K562 (cell line): Measurements from ENCODE around the gene CD302. TPM values are rescaled to one million over a fixed set of nuclear protein-coding genes. Genes with fewer than 3 reads are reported as not detected.

Experiments used
- ATAC-seq: fragments of 200-7000 bp; cut with Tn5 transposase; 3 replicates; pipeline ENCODE4 v1.9.1; 2020; ENCODE audit warnings: moderate library complexity
- BruUV-seq: library from RNA; stranded (reverse); fragments of 400-500 nt; replicated peaks from 2 replicates; lab custom pipeline; 2021; lab: Mats Ljungman, UMichigan
- CTCF ChIA-PET: fragments of 300-600 bp; formaldehyde crosslinking; extraction: SDS; loops from one replicate; lab custom pipeline; 2021; ENCODE audit warnings: low intra/inter-chr PET ratio; lab: Yijun Ruan, JAX
- POLR2A ChIA-PET: fragments of 300-600, 350-650 bp; sonication (Branson Sonifier 250); formaldehyde crosslinking; extraction: SDS; loops from one replicate; lab custom pipeline; 2021; ENCODE audit warnings: antibody characterized with exemption, inconsistent platforms; lab: Yijun Ruan, JAX
- DNase-seq, 4 experiments: peaks; one replicate each; pipeline versions ENCODE4 v3.0.0 to v3.0.0-alpha.2; 2011 to 2018; ENCODE audit warnings: low spot score in 3 of 4, mixed read lengths in 3 of 4; ENCODE audit errors: extremely low read depth in 1 of 4
- FAIRE-seq: peaks from 2 replicates; lab custom pipeline; 2011; peaks lifted over from hg19 to GRCh38; lab: Jason Lieb, UNC
- H2AFZ ChIP-seq: 2 replicates; pipeline ENCODE4 v1.6.0; 2011; ENCODE audit warnings: low read depth, low read length, control low read depth, inconsistent platforms
- H3K27ac ChIP-seq: fragments of 200-600 bp; 3 replicates; pipeline ENCODE4 v1.8.0; 2011; ENCODE audit warnings: low read depth, mild to moderate bottlenecking, control low read depth, inconsistent platforms, low read length, moderate library complexity, mixed read lengths; ENCODE audit errors: extremely low read depth
- H3K27me3 ChIP-seq, 2 experiments: fragments of 300-600 bp in 1 of 2; 2 replicates in 1 of 2; 3 replicates in 1 of 2; pipeline versions ENCODE4 v1.6.0 to v1.8.0; 2011; ENCODE audit warnings: inconsistent platforms in 2 of 2, low read length in 2 of 2, mild to moderate bottlenecking in 1 of 2, mixed read lengths in 1 of 2, moderate library complexity in 1 of 2; ENCODE audit not compliant: control insufficient read depth in 2 of 2, insufficient read depth in 2 of 2
- H3K36me3 ChIP-seq: fragments of 300-600 bp; 3 replicates; pipeline ENCODE4 v1.8.0; 2011; ENCODE audit warnings: mild to moderate bottlenecking, low read length, inconsistent platforms; ENCODE audit not compliant: control insufficient read depth, insufficient read depth
- H3K4me1 ChIP-seq, 2 experiments: fragments of 200-600 bp in 1 of 2; replicated peaks in 1 of 2; 2 replicates in 1 of 2; 3 replicates in 1 of 2; pipeline versions ENCODE4 v1.5.1 to v1.8.0; 2011; ENCODE audit warnings: inconsistent platforms in 2 of 2, low read length in 2 of 2, mild to moderate bottlenecking in 1 of 2, mixed read lengths in 1 of 2, moderate library complexity in 1 of 2; ENCODE audit not compliant: control insufficient read depth in 2 of 2, insufficient read depth in 2 of 2
- H3K4me2 ChIP-seq: 2 replicates; pipeline ENCODE4 v1.6.1; 2011; ENCODE audit warnings: low read length, control low read depth, inconsistent platforms, mixed read lengths; ENCODE audit not compliant: insufficient read depth
- H3K4me3 ChIP-seq: fragments of 200-600 bp; sonication (generic), shearing (Covaris generic); 2 replicates; pipeline ENCODE4 v1.5.1; 2016; ENCODE audit warnings: control low read depth, inconsistent platforms
- H3K79me2 ChIP-seq: fragments of 200-600 bp; 3 replicates; pipeline ENCODE4 v1.8.0; 2011; ENCODE audit warnings: low read length, inconsistent platforms; ENCODE audit not compliant: control insufficient read depth, insufficient read depth
- H3K9ac ChIP-seq, 2 experiments: 2 replicates each; pipeline versions ENCODE4 v1.6.0 to v1.6.1; 2011; ENCODE audit warnings: low read depth in 2 of 2, low read length in 2 of 2, control low read depth in 1 of 2, inconsistent platforms in 1 of 2, mild to moderate bottlenecking in 1 of 2, mixed read lengths in 1 of 2; ENCODE audit not compliant: insufficient read depth in 1 of 2
- H3K9me1 ChIP-seq: one replicate; pipeline ENCODE4 v1.6.0; 2011; ENCODE audit warnings: inconsistent platforms, mild to moderate bottlenecking, low read length, moderate library complexity; ENCODE audit not compliant: control insufficient read depth, insufficient read depth
- H3K9me3 ChIP-seq: replicated peaks from 2 replicates; pipeline ENCODE4 v1.5.1; 2011; ENCODE audit warnings: low read depth, low read length, inconsistent platforms; ENCODE audit not compliant: control insufficient read depth, insufficient read depth
- H4K20me1 ChIP-seq: replicated peaks from 2 replicates; pipeline ENCODE4 v1.6.1; 2011; ENCODE audit warnings: low read length, inconsistent platforms, mixed read lengths; ENCODE audit not compliant: control insufficient read depth, insufficient read depth
- CHD4 ChIP-seq: fragments of 200-600 bp; sonication (generic); IDR thresholded peaks from 3 replicates; pipeline ENCODE4 v1.6.1; 2012; ENCODE audit warnings: low read depth, mild to moderate bottlenecking, mixed read lengths, low read length, inconsistent platforms; ENCODE audit not compliant: insufficient read depth, insufficient replicate concordance, poor library complexity, severe bottlenecking
- DACH1 ChIP-seq: fragments of 450-650 bp; IDR thresholded peaks from 2 replicates; pipeline ENCODE4 v1.6.1; 2018; ENCODE audit not compliant: partially characterized antibody
- ESRRA ChIP-seq: fragments of 450-650 bp; IDR thresholded peaks from 2 replicates; pipeline ENCODE4 v1.6.1; 2014; ENCODE audit warnings: low read depth, mild to moderate bottlenecking, moderate library complexity, borderline replicate concordance
- GATA2 ChIP-seq: sonication (generic); formaldehyde crosslinking; IDR thresholded peaks from 2 replicates; pipeline ENCODE4 v1.4.0; 2020; ENCODE audit warnings: mild to moderate bottlenecking, missing genetic modification reagents
- HNRNPL ChIP-seq: fragments of 200-400 bp; formaldehyde crosslinking; IDR thresholded peaks from 2 replicates; pipeline ENCODE4 v1.6.1; 2017; ENCODE audit warnings: low read depth, mild to moderate bottlenecking, low read length
- KDM2B ChIP-seq: fragments of 250-450 bp; sonication (Bioruptor Pico); IDR thresholded peaks from 2 replicates; pipeline ENCODE4 v1.8.0; 2021; ENCODE audit warnings: mild to moderate bottlenecking, moderate library complexity
- NCOA1 ChIP-seq: fragments of 450-650 bp; IDR thresholded peaks from 2 replicates; pipeline ENCODE4 v1.6.1; 2016; ENCODE audit warnings: low read depth
- NCOA6 ChIP-seq: fragments of 450-650 bp; IDR thresholded peaks from 2 replicates; pipeline ENCODE4 v1.6.1; 2017; ENCODE audit warnings: mild to moderate bottlenecking
- PURB ChIP-seq: sonication (generic); formaldehyde crosslinking; IDR thresholded peaks from 2 replicates; pipeline ENCODE4 v1.9.0; 2021; ENCODE audit warnings: low read depth, mild to moderate bottlenecking, missing genetic modification reagents
- RBBP5 ChIP-seq: fragments of 200-600 bp; sonication (generic); IDR thresholded peaks from 2 replicates; pipeline ENCODE4 v1.6.1; 2012; ENCODE audit warnings: borderline replicate concordance, mild to moderate bottlenecking, low read length, control low read depth, inconsistent platforms; ENCODE audit not compliant: insufficient read depth, poor library complexity, severe bottlenecking
- SNIP1 ChIP-seq: fragments of 450-650 bp; IDR thresholded peaks from 2 replicates; pipeline ENCODE4 v1.7.1; 2017; ENCODE audit warnings: low read depth, mild to moderate bottlenecking
- SRF ChIP-seq, 2 experiments: fragments of 250-450, 450-650 bp in 1 of 2; sonication (Bioruptor Pico) in 1 of 2; sonication (generic) in 1 of 2; formaldehyde crosslinking; IDR thresholded peaks; 2 replicates each; pipeline versions ENCODE4 v1.5.0 to v1.5.1; 2020 to 2022; ENCODE audit warnings: mild to moderate bottlenecking in 1 of 2, missing genetic modification reagents in 1 of 2
- YBX1 ChIP-seq: fragments of 450-650 bp; IDR thresholded peaks from 2 replicates; pipeline ENCODE4 v1.7.1; 2016; ENCODE audit warnings: mild to moderate bottlenecking
- ZBTB17 ChIP-seq: fragments of 450-650 bp; formaldehyde crosslinking; IDR thresholded peaks from 2 replicates; pipeline ENCODE4 v1.4.0; 2020; ENCODE audit warnings: mild to moderate bottlenecking
- WGBS: fragments of 100-300 bp; shearing (Covaris generic); methylation state at CpG from one replicate; pipeline ENCODE4 v1.1.6; 2016; ENCODE audit warnings: low coverage, mixed read lengths; ENCODE audit not compliant: insufficient coverage; ENCODE audit errors: missing lambda C conversion rate; 5-methylcytosine and 5-hydroxymethylcytosine counted together
- in situ Hi-C: fragments of 300-500 bp; cut with MboI; formaldehyde crosslinking; loops from 4 replicates; pipeline ENCODE4 v1.15.0; 2018; ENCODE audit warnings: inconsistent platforms, mixed read lengths
- intact Hi-C: fragments of 100-400 bp; cut with micrococcal nuclease; formaldehyde crosslinking; loops from 2 replicates; pipeline ENCODE4 v1.14.2; 2022
- polyA plus RNA-seq, 8 experiments: library from polyadenylated mRNA; depleted of rRNA in 4 of 8; stranded (reverse) in 5 of 8; unstranded in 3 of 8; fragments of >200 nt; fragmentation: Nextera tagmentation in 2 of 8; fragmentation: Illumina TruSeq in 1 of 8; extraction: Ambion mirVana in 2 of 8; extraction: Trizol in 1 of 8; gene quantifications; 2 replicates each; pipeline versions ENCODE4 v1.2.1 to v1.2.3, GENCODE V29; 2011 to 2014; ENCODE audit warnings: inconsistent platforms in 1 of 8, missing spikeins in 1 of 8
- total RNA-seq, 7 experiments: library from RNA; depleted of rRNA in 6 of 7; stranded (reverse); fragments of >200 nt in 6 of 7; fragmentation: Illumina TruSeq in 2 of 7; extraction: Trizol in 2 of 7; gene quantifications; 2 replicates each; pipeline versions ENCODE4 v1.2.1 to v1.2.3, GENCODE V29; 2011 to 2021; ENCODE audit warnings: low replicate concordance in 1 of 7
- TF ChIP-seq, protein P1 (sequence below): fragments of 450-650 bp; IDR thresholded peaks from 2 replicates; pipeline ENCODE4 v1.6.1; 2016
- TF ChIP-seq, protein P2 (sequence below), 2 experiments: fragments of 450-650 bp in 1 of 2; sonication (generic) in 1 of 2; formaldehyde crosslinking in 1 of 2; IDR thresholded peaks in 1 of 2; conservative IDR thresholded peaks in 1 of 2; 2 replicates each; pipeline versions ENCODE4 v1.6.1 to v1.8.1; 2016 to 2023; ENCODE audit warnings: mild to moderate bottlenecking in 2 of 2, moderate library complexity in 2 of 2, inconsistent platforms in 1 of 2, missing genetic modification reagents in 1 of 2
- TF ChIP-seq, protein P3 (sequence below): sonication (generic); formaldehyde crosslinking; IDR thresholded peaks from 2 replicates; pipeline ENCODE4 v1.8.0; 2022; ENCODE audit warnings: missing genetic modification reagents, mild to moderate bottlenecking, borderline replicate concordance

The CD302 gene
- total and polyA plus RNA-seq, 9 of the 15 experiments (the other 6 are each of a cell fraction or from before 2014, with no cell fraction given) = 0.03 to 0.07 (median 0.04) TPM; not detected in 5

DNA sequence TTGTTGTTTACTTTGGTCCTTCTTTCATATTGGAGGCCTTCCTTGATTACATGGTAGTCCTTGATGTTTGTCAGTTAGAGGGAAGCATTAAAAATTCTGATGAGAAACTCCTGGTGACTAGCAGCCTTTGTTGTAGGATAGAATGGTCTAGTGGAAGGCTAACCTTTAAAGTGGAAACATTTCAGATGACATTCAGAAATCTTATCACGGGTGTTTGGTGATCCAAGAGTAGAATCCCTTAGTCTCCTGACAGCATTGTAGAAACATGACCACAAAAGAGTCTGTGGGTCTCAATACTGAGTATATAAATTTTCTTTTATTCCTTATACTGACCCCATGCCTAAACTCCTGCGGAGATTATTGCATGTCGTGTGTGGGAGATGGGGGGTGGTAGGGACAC is 72.3 kb downstream of the CD302 start:
- H3K9me3 ChIP-seq = no peaks in the 10 kb centered on the region
- no peak overlapping the region for H3K4me2 ChIP-seq
- no peak for FAIRE-seq
- CTCF ChIA-PET = no interaction called here
- in situ Hi-C loops = no loop called here
- peaks cover 2 to 4% of the 10 kb centered on the region in 2 experiments; a peak in 3 of 5 replicates for H3K4me1 ChIP-seq
- H3K9ac ChIP-seq = no peak overlapping the region
- DNase-seq = no peak
- TF ChIP-seq NCOA6 (no peak), NCOA1 (no peak), PURB (CRISPR knock-in tag) (no peak), ZBTB17 (CRISPR knock-in tag) (no peak), CHD4 (no peak), ESRRA (no peak), GATA2 (CRISPR knock-in tag) (no peak), HNRNPL (no peak), SRF (CRISPR knock-in tag; IDR thresholded peaks at IDR 0.05) (no peak), SNIP1 (no peak), DACH1 (no peak), KDM2B (no peak), RBBP5 (no peak), YBX1 (no peak)
- TF ChIP-seq, protein P1, sequence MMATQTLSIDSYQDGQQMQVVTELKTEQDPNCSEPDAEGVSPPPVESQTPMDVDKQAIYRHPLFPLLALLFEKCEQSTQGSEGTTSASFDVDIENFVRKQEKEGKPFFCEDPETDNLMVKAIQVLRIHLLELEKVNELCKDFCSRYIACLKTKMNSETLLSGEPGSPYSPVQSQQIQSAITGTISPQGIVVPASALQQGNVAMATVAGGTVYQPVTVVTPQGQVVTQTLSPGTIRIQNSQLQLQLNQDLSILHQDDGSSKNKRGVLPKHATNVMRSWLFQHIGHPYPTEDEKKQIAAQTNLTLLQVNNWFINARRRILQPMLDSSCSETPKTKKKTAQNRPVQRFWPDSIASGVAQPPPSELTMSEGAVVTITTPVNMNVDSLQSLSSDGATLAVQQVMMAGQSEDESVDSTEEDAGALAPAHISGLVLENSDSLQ = no peak
- TF ChIP-seq, protein P2, sequence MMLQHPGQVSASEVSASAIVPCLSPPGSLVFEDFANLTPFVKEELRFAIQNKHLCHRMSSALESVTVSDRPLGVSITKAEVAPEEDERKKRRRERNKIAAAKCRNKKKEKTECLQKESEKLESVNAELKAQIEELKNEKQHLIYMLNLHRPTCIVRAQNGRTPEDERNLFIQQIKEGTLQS (IDR thresholded peaks at IDR 0.05) = no peak
- TF ChIP-seq, protein P2 (CRISPR knock-in tag; conservative IDR thresholded peaks at IDR 0.05) = no peak
- TF ChIP-seq, protein P3, sequence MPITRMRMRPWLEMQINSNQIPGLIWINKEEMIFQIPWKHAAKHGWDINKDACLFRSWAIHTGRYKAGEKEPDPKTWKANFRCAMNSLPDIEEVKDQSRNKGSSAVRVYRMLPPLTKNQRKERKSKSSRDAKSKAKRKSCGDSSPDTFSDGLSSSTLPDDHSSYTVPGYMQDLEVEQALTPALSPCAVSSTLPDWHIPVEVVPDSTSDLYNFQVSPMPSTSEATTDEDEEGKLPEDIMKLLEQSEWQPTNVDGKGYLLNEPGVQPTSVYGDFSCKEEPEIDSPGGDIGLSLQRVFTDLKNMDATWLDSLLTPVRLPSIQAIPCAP (CRISPR knock-in tag) = no peak
- peaks cover 100% of the 10 kb centered on the region for H3K79me2 ChIP-seq
- no TSS peak for BruUV-seq
- POLR2A ChIA-PET = interaction anchor here (0.6 to 2.8 kb wide), 2 partner anchors 11 to 33 kb away, joined by 3 to 11 read pairs; no protein-coding TSS in a partner anchor
- no peaks in the 10 kb centered on the region for H3K9me1 ChIP-seq
- H3K27ac ChIP-seq = no peak overlapping the region
- intact Hi-C loops = no loop called here
- no peak for ATAC-seq
- WGBS = 89% methylated on average over 3 of the region's 3 CpGs
- peaks cover 79% of the 10 kb centered on the region for H3K36me3 ChIP-seq
- no peaks in the 10 kb centered on the region for H3K27me3 ChIP-seq
- peaks cover 28% of the 10 kb centered on the region for H4K20me1 ChIP-seq
- no peak overlapping the region for H3K4me3 ChIP-seq
- no peak overlapping the region for H2AFZ ChIP-seq
